NB4 (cell line): ENCODE results near the gene MPZL1.

Experiments used
- MYC ChIP-seq: IDR thresholded peaks from 2 replicates; pipeline ENCODE4 v1.6.1; 2011; ENCODE audit warnings: low read depth, low read length
- POLR2A ChIP-seq: IDR thresholded peaks from 2 replicates; pipeline ENCODE4 v1.6.1; 2011; ENCODE audit warnings: mild to moderate bottlenecking; ENCODE audit not compliant: insufficient read length; ENCODE audit errors: extremely low read depth
- TF ChIP-seq, protein P1 (sequence below): IDR thresholded peaks from one replicate; pipeline ENCODE4 v1.5.1; 2012; ENCODE audit warnings: low read depth, low read length

DNA sequence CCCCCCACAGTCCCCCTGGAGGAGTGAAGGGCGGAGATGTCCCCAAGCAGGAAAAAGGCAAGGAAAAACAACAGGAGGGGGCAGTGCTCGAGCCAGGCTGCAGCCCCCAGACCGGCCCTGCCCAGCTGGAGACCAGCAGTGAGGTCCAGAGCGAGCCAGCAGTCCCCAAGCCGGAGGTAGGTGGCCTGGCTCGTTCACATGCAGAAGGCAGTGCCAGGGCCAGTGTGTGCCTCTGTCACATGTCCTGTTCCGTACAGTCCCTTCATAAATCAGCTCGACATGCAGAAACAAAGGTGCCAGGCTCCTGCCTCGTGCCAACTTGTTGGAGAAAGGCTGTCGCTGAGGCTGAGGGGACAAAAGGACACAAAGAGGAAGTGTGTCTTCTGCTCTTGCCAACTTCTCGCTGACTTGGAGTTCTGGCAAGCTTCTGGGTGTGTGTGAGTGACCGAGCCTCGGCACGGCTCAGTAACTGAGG, 24.1 kb upstream of the MPZL1 start:
- TF ChIP-seq, protein P1, sequence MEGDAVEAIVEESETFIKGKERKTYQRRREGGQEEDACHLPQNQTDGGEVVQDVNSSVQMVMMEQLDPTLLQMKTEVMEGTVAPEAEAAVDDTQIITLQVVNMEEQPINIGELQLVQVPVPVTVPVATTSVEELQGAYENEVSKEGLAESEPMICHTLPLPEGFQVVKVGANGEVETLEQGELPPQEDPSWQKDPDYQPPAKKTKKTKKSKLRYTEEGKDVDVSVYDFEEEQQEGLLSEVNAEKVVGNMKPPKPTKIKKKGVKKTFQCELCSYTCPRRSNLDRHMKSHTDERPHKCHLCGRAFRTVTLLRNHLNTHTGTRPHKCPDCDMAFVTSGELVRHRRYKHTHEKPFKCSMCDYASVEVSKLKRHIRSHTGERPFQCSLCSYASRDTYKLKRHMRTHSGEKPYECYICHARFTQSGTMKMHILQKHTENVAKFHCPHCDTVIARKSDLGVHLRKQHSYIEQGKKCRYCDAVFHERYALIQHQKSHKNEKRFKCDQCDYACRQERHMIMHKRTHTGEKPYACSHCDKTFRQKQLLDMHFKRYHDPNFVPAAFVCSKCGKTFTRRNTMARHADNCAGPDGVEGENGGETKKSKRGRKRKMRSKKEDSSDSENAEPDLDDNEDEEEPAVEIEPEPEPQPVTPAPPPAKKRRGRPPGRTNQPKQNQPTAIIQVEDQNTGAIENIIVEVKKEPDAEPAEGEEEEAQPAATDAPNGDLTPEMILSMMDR, result no peak
- TF ChIP-seq POLR2A (no peak), MYC (no peak)
